Amygdala (tissue), 56 donors: ENCODE results near the gene SETDB2.

Experiments
- DNase-seq, 56 donors: peaks; one replicate each; lab custom pipeline; 2025; lab: John Stamatoyannopoulos, UW

SETDB2 gene

GRCh38 chr13:49524740-49525501 is 80.8 kb downstream of the SETDB2 start:
- DNase-seq: no peak

GRCh38 chr13:49527123-49527522 is 83.0 kb downstream of the SETDB2 start:
- DNase-seq: peak in 13 of 56 donors; percentile 3 to 63 (median 11)

GRCh38 chr13:49528161-49528560 is 84.1 kb downstream of the SETDB2 start:
- no peak for DNase-seq

- DNase-seq: peak in 3 of 56 donors; percentile 13 to 42 (median 19)
Measured at GRCh38 chr13:49530457-49530856, 86.4 kb downstream of the SETDB2 start.

GRCh38 chr13:49532593-49532992 is 88.5 kb downstream of the SETDB2 start:
- DNase-seq: no peak

GRCh38 chr13:49533011-49533410 is 88.9 kb downstream of the SETDB2 start:
- DNase-seq: no peak

- DNase-seq: no peak
Measured at GRCh38 chr13:49533591-49534269, 89.7 kb downstream of the SETDB2 start.

GRCh38 chr13:49536144-49536873 is 92.2 kb downstream of the SETDB2 start:
- peak in 1 of 56 donors; percentile 23 for DNase-seq

- no peak for DNase-seq
Measured at GRCh38 chr13:49538404-49538803, 94.3 kb downstream of the SETDB2 start.

- no peak for DNase-seq
Measured at GRCh38 chr13:49539313-49539712, 95.2 kb downstream of the SETDB2 start.

- no peak for DNase-seq
Measured at GRCh38 chr13:49539746-49540145, 95.7 kb downstream of the SETDB2 start.

- no peak for DNase-seq
Measured at GRCh38 chr13:49540552-49540951, 96.5 kb downstream of the SETDB2 start.

- DNase-seq: no peak
Measured at GRCh38 chr13:49543656-49544055, 99.6 kb downstream of the SETDB2 start.
